Measurements from ENCODE around the gene PNCK. TPM values are rescaled to one million over a fixed set of nuclear protein-coding genes. Genes with fewer than 3 reads are reported as not detected.

PNCK gene
- total and polyA plus RNA-seq, 2 of the 13 experiments (the other 11 are each of a cell fraction or from before 2014, with no cell fraction given) = 33.1 TPM; not detected in 1

- TF ChIP-seq BRF2 (CRISPR knock-in tag; IDR thresholded peaks at IDR 0.05) (0 out of 2 replicates have a peak, but pooled peaks have one; percentile 26), ZNF724P (CRISPR knock-in tag; IDR thresholded peaks at IDR 0.05; ENCODE audit: borderline replicate concordance) (no peak), ATF7-NPFF (CRISPR knock-in tag; IDR thresholded peaks at IDR 0.05; ENCODE audit: low read depth) (no peak; the same call in 1 of the 2 replicates), ZNF788 (CRISPR knock-in tag; IDR thresholded peaks at IDR 0.05; ENCODE audit: borderline replicate concordance) (peak; percentile 49; the same call in 1 of the 2 replicates), CC2D1A (CRISPR knock-in tag; IDR thresholded peaks at IDR 0.05) (no peak), NCOR1 (IDR thresholded peaks at IDR 0.05; ENCODE audit: borderline replicate concordance, low read length) (peak; percentile 36; the same call in 1 of the 2 replicates), FOXK1 (CRISPR knock-in tag; IDR thresholded peaks at IDR 0.05; ENCODE audit: borderline replicate concordance, low read depth) (peak; percentile 16; the same call in 1 of the 2 replicates), ZBTB33 (CRISPR knock-in tag; IDR thresholded peaks at IDR 0.05) (no peak), CEBPB (IDR thresholded peaks at IDR 0.05; ENCODE audit: borderline replicate concordance, low read depth, low read length) (no peak), ZNF180 (CRISPR knock-in tag; IDR thresholded peaks at IDR 0.05; ENCODE audit: borderline replicate concordance, low read depth) (no peak), ZNF761 (CRISPR knock-in tag; conservative IDR thresholded peaks at IDR 0.05) (no peak), ZNF414 (CRISPR knock-in tag; IDR thresholded peaks at IDR 0.05) (no peak), CREM (IDR thresholded peaks at IDR 0.05) (peak; percentile 62), CREM (CRISPR knock-in tag; IDR thresholded peaks at IDR 0.05) (no peak), MNT (IDR thresholded peaks at IDR 0.05) (no peak), DDIT3 (CRISPR knock-in tag; IDR thresholded peaks at IDR 0.05) (no peak), ZNF670 (CRISPR knock-in tag; IDR thresholded peaks at IDR 0.05; ENCODE audit: borderline replicate concordance) (0 out of 2 replicates have a peak, but pooled peaks have one; percentile 29), HNF1A (IDR thresholded peaks at IDR 0.05; ENCODE audit: low read depth) (peak; percentile 72), HNF1A (CRISPR knock-in tag; IDR thresholded peaks at IDR 0.05; ENCODE audit: borderline replicate concordance) (peak; percentile 95)
Observed at GRCh38 chrX:153623310-153624029, 50.1 kb downstream of the PNCK start (continued).

Data from HepG2 (cell line).